Measurements from ENCODE around the gene TRIO.

TRIO gene

GRCh38 chr5:14242871-14243383 is 99.8 kb downstream of the TRIO start:
- TF ChIP-seq CTCF (IDR thresholded peaks at IDR 0.05; ENCODE audit: insufficient read depth, low read length, poor library complexity, severe bottlenecking), result no peak
- no peak for TF ChIP-seq EZH2phosphoT487 (conservative IDR thresholded peaks at IDR 0.05; ENCODE audit: low read length)
- no peak overlapping the region for H3K9ac ChIP-seq (ENCODE audit: low read length)
- no peak overlapping the region for H3K4me3 ChIP-seq (ENCODE audit: insufficient read depth, low read length, poor library complexity, severe bottlenecking)
- no peak overlapping the region for H3K4me2 ChIP-seq (ENCODE audit: low read depth, low read length, poor library complexity, severe bottlenecking)
- no peak overlapping the region for H3K27ac ChIP-seq (ENCODE audit: low read depth, low read length)
- peaks cover 45% of the 10 kb centered on the region for H4K20me1 ChIP-seq (ENCODE audit: low read depth, low read length)
- H3K9me2 ChIP-seq (replicated peaks; ENCODE audit: insufficient read depth, low read length), result no peaks in the 10 kb centered on the region
- H3K9me3 ChIP-seq (ENCODE audit: insufficient read depth, low read length), result no peaks in the 10 kb centered on the region
- H2AFZ ChIP-seq (ENCODE audit: low read depth, low read length, severe bottlenecking), result no peak overlapping the region
- H3F3A ChIP-seq (ENCODE audit: insufficient read depth), result no peaks in the 10 kb centered on the region
- no peaks in the 10 kb centered on the region for H3K27me3 ChIP-seq (ENCODE audit: low read length)
- no peaks in the 10 kb centered on the region for H3K79me2 ChIP-seq (ENCODE audit: insufficient read depth, low read length)
- H3K36me3 ChIP-seq (ENCODE audit: low read length), result no peaks in the 10 kb centered on the region

GRCh38 chr5:14243766-14244165 is 100.6 kb downstream of the TRIO start:
- Histone ChIP-seq H3K9ac (ENCODE audit: low read length) (no peak overlapping the region), H4K20me1 (ENCODE audit: low read depth, low read length) (peaks cover 40% of the 10 kb centered on the region), H3K4me2 (ENCODE audit: low read depth, low read length, poor library complexity, severe bottlenecking) (no peak overlapping the region), H3K9me3 (ENCODE audit: insufficient read depth, low read length) (no peaks in the 10 kb centered on the region), H3K9me2 (replicated peaks; ENCODE audit: insufficient read depth, low read length) (no peaks in the 10 kb centered on the region), H2AFZ (ENCODE audit: low read depth, low read length, severe bottlenecking) (no peak overlapping the region), H3K4me3 (ENCODE audit: insufficient read depth, low read length, poor library complexity, severe bottlenecking) (no peak overlapping the region), H3K27ac (ENCODE audit: low read depth, low read length) (no peak overlapping the region), H3K27me3 (ENCODE audit: low read length) (no peaks in the 10 kb centered on the region), H3K79me2 (ENCODE audit: insufficient read depth, low read length) (peaks cover 4% of the 10 kb centered on the region; the same call in 1 of the 2 replicates), H3F3A (ENCODE audit: insufficient read depth) (no peaks in the 10 kb centered on the region), H3K36me3 (ENCODE audit: low read length) (no peaks in the 10 kb centered on the region)
- TF ChIP-seq EZH2phosphoT487 (conservative IDR thresholded peaks at IDR 0.05; ENCODE audit: low read length) (no peak), CTCF (IDR thresholded peaks at IDR 0.05; ENCODE audit: insufficient read depth, low read length, poor library complexity, severe bottlenecking) (no peak)

- Histone ChIP-seq H4K20me1 (ENCODE audit: low read depth, low read length) (peaks cover 35% of the 10 kb centered on the region), H3K9me3 (ENCODE audit: insufficient read depth, low read length) (no peaks in the 10 kb centered on the region), H3K4me2 (ENCODE audit: low read depth, low read length, poor library complexity, severe bottlenecking) (no peak overlapping the region), H3K36me3 (ENCODE audit: low read length) (no peaks in the 10 kb centered on the region), H3K27ac (ENCODE audit: low read depth, low read length) (no peak overlapping the region), H3K4me3 (ENCODE audit: insufficient read depth, low read length, poor library complexity, severe bottlenecking) (no peak overlapping the region), H3K9me2 (replicated peaks; ENCODE audit: insufficient read depth, low read length) (no peaks in the 10 kb centered on the region), H2AFZ (ENCODE audit: low read depth, low read length, severe bottlenecking) (no peak overlapping the region), H3K79me2 (ENCODE audit: insufficient read depth, low read length) (peaks cover 4% of the 10 kb centered on the region; the same call in 1 of the 2 replicates), H3K27me3 (ENCODE audit: low read length) (no peaks in the 10 kb centered on the region), H3F3A (ENCODE audit: insufficient read depth) (no peaks in the 10 kb centered on the region), H3K9ac (ENCODE audit: low read length) (no peak overlapping the region)
- no peak for TF ChIP-seq EZH2phosphoT487 (conservative IDR thresholded peaks at IDR 0.05; ENCODE audit: low read length)
- no peak for TF ChIP-seq CTCF (IDR thresholded peaks at IDR 0.05; ENCODE audit: insufficient read depth, low read length, poor library complexity, severe bottlenecking)
These were observed 101.6 kb downstream of the TRIO start for GRCh38 chr5:14244721-14245120.
